ENCODE results near the gene DUOXA2. TPM values are rescaled to one million over a fixed set of nuclear protein-coding genes. Genes with fewer than 3 reads are reported as not detected.

Gene DUOXA2
- total and polyA plus RNA-seq, 8 donors: 0.11 to 0.25 (median 0.18) TPM; not detected in 3

DNA sequence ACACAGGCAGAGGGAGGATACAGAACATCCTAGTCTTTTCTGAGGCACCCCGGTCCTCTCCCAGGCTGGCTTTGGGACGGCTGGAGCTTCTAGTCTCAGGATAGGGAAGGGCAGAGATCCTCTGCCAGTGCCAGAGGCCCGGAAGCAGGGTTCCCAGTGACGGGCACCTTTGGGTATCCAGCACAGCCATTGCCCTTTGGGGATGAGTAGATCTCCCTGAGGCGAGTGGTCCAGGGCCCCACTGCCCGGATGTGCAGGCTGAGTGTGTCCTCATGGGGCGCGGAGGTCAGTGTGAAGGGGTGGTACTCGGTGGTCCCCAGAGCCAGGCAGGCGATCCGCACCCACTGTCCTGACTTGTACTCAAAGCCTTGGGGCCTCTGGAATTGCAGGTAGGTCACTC is 18.5 kb upstream of the DUOXA2 start:
- ATAC-seq: no peak
- Histone ChIP-seq H3K4me1 (no peaks in the 10 kb centered on the region), H3K27me3 (no peaks in the 10 kb centered on the region), H3K36me3 (no peaks in the 10 kb centered on the region), H3K27ac (no peak overlapping the region), H3K9me3 (no peaks in the 10 kb centered on the region), H3K4me3 (no peak overlapping the region)
- TF ChIP-seq, protein P1, sequence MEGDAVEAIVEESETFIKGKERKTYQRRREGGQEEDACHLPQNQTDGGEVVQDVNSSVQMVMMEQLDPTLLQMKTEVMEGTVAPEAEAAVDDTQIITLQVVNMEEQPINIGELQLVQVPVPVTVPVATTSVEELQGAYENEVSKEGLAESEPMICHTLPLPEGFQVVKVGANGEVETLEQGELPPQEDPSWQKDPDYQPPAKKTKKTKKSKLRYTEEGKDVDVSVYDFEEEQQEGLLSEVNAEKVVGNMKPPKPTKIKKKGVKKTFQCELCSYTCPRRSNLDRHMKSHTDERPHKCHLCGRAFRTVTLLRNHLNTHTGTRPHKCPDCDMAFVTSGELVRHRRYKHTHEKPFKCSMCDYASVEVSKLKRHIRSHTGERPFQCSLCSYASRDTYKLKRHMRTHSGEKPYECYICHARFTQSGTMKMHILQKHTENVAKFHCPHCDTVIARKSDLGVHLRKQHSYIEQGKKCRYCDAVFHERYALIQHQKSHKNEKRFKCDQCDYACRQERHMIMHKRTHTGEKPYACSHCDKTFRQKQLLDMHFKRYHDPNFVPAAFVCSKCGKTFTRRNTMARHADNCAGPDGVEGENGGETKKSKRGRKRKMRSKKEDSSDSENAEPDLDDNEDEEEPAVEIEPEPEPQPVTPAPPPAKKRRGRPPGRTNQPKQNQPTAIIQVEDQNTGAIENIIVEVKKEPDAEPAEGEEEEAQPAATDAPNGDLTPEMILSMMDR (IDR thresholded peaks at IDR 0.05): no peak
- peak in 1 of 4 donors; percentile 22 for DNase-seq
- intact Hi-C loops (cut with DNase I): no loop called here

DNA sequence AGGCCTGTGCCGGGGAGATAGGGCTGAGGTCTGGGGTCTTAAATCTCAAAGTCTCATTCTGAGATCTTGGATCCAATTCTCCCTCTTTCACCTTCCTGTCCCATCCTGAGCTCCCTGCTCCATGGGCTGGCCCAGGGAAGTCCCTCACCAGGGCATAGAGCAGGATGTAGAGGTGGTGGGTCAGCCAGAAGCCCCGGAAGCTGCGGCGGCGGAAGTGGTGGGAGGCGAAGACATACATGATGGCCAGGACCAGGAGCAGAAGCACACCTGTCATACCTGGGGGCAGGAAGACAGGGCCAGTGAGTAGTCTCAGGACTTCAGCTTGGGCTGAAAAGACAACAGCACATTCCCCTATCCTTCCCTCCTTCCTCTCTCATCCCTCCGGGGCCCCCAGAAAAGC is 16.7 kb upstream of the DUOXA2 start:
- peak in 1 of 4 donors; percentile 7 for DNase-seq
- no peak for ATAC-seq

DNA sequence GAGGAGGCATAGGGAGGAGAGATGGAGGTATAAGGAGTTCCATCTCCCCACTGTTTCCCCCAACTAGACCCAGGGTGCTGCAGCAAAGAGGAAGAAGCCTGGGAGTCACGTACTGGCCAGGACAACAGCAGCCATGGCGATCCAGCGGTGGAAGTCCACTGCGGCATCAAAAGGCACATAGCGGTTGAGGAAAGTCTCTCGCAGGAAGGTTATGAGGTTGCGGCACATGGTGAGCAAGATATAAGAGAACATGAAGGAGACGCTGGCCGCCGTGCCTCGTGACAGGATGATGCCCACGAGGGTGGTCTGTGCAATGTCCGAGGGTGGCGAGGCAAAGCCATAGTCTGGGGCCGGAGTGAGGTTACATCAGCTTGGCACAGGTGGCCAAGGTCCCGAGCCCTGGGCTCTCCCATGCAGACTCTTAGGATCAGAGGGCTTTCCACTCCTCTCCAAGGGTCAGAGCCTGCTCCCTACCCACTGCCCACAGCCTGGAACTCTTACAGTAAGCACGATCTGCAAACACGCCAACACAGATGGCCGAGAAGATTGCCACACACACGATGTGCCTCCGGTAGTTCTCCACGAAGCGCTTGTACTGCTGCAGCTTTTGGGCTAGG is 14.5 kb upstream of the DUOXA2 start:
- Histone ChIP-seq H3K27me3 (no peaks in the 10 kb centered on the region), H3K36me3 (no peaks in the 10 kb centered on the region), H3K4me3 (no peak overlapping the region), H3K9me3 (no peaks in the 10 kb centered on the region), H3K27ac (no peak overlapping the region), H3K4me1 (no peaks in the 10 kb centered on the region)
- intact Hi-C loops (cut with DNase I): no loop called here
- TF ChIP-seq, protein P1 (IDR thresholded peaks at IDR 0.05): no peak
- ATAC-seq (no peak), DNase-seq (peak in 1 of 4 donors; percentile 11)

More for the DNA sequence above, 16.7 kb upstream of the DUOXA2 start:
- TF ChIP-seq, protein P1 (IDR thresholded peaks at IDR 0.05): no peak
- Histone ChIP-seq H3K4me1 (no peaks in the 10 kb centered on the region), H3K36me3 (no peaks in the 10 kb centered on the region), H3K27me3 (no peaks in the 10 kb centered on the region), H3K4me3 (no peak overlapping the region), H3K9me3 (no peaks in the 10 kb centered on the region), H3K27ac (no peak overlapping the region)
- intact Hi-C loops (cut with DNase I): no loop called here

DNA sequence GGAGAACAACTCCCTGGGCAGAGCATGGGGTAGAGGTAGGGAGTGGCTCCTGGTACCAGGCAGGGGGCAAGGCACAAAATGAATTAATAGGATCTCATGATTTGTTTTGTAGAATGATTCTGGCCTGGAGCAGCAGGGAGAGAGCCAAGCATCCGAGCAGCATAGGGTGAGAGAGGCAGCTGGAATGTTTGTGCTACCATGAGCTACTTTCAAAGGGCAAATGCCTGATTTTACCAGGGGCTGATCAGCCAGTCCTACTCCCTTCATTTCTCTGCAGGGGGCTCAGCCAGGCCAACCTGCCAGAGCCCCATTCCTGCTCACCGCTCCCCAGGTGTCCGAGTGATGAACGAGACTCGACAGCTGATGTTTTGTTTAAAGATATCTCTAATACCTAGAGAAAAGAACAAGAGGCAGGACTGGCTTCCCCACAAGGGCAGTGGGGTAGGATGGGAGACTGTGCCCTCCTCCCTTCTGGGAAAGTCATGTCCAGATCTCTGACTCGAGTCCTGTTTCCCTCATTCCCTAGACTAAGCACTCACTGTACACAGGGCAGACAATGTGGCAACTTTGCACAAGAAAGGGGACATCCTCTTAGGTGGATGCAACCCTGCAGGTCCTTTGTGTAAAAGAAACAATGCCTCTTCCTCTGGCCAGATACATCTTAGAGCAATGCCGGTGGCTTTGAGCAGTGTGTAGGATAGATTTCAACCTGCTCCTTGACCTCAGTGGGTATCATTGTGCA is 13.1 kb upstream of the DUOXA2 start:
- Histone ChIP-seq H3K27ac (no peak overlapping the region), H3K9me3 (no peaks in the 10 kb centered on the region), H3K36me3 (no peaks in the 10 kb centered on the region), H3K4me3 (no peak overlapping the region), H3K27me3 (peaks cover 0 to 4% of the 10 kb centered on the region in 2 donors), H3K4me1 (no peaks in the 10 kb centered on the region)
- no peak for ATAC-seq
- peak in 1 of 4 donors; percentile 11 for DNase-seq
- intact Hi-C loops (cut with DNase I): no loop called here
- TF ChIP-seq, protein P1 (IDR thresholded peaks at IDR 0.05): no peak

DNA sequence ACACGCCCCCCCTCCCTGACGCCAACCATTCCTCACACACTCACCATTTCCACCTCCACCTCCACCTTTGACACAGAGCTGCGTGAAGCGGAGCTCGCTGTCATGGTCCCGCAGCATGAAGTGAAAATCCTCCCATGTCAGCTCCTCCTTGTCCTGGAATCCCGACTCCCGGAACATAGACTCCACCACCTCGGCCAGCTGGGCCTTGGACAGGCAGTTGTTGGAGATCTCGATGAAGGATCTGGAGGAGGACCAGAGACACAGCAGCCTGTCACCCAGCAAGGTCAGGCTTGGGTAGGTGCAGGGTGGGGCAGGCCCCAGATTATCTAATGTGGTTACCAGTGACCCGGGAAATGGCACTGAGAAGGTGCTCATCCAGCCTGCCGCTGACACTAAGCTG is 12.4 kb upstream of the DUOXA2 start:
- intact Hi-C loops (cut with DNase I): no loop called here
- Histone ChIP-seq H3K27ac (no peak overlapping the region), H3K4me1 (no peaks in the 10 kb centered on the region), H3K36me3 (no peaks in the 10 kb centered on the region), H3K9me3 (no peaks in the 10 kb centered on the region), H3K4me3 (no peak overlapping the region), H3K27me3 (peaks cover 0 to 11% of the 10 kb centered on the region in 2 donors)
- DNase-seq (peak in 1 of 4 donors; percentile 19), ATAC-seq (no peak)
- TF ChIP-seq, protein P1 (IDR thresholded peaks at IDR 0.05): no peak

Data from left lung (tissue), 10 donors.